NB4 (cell line): ENCODE results near the gene SLFNL1.

Experiments used
- DNase-seq: peaks from one replicate; pipeline ENCODE4 v3.0.0; 2010; ENCODE audit warnings: low read depth
- H3K4me3 ChIP-seq: one replicate; pipeline ENCODE4 v1.5.1; 2011; ENCODE audit warnings: mild to moderate bottlenecking, low read depth, low read length, moderate library complexity
- CTCF ChIP-seq: IDR thresholded peaks from one replicate; pipeline ENCODE4 v1.5.1; 2012; ENCODE audit warnings: low read depth, low read length
- MYC ChIP-seq: IDR thresholded peaks from 2 replicates; pipeline ENCODE4 v1.6.1; 2011; ENCODE audit warnings: low read depth, low read length
- POLR2A ChIP-seq: IDR thresholded peaks from 2 replicates; pipeline ENCODE4 v1.6.1; 2011; ENCODE audit warnings: mild to moderate bottlenecking; ENCODE audit not compliant: insufficient read length; ENCODE audit errors: extremely low read depth
- TF ChIP-seq, protein P1 (sequence below): IDR thresholded peaks from 2 replicates; pipeline ENCODE4 v1.6.1; 2011; ENCODE audit warnings: low read depth, low read length

The SLFNL1 gene

DNA sequence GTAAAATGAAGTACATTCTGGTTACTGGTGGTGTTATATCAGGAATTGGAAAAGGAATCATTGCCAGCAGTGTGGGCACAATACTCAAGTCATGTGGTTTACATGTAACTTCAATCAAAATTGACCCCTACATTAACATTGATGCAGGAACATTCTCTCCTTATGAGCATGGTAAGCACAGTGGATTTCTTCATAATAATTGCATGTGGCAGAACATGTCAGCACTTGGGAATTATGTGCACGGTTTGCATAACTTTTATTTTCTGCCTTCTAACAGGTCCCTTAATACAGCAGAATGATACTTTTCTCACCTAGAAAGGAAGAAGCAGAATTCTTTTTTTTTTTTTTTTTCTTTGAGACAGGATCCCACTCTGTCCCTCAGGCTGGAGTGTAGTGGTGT lies 38.2 kb downstream of the SLFNL1 start:
- H3K4me3 ChIP-seq: no peak overlapping the region
- DNase-seq: no peak
- TF ChIP-seq MYC (no peak), POLR2A (no peak), CTCF (no peak)
- TF ChIP-seq, protein P1, sequence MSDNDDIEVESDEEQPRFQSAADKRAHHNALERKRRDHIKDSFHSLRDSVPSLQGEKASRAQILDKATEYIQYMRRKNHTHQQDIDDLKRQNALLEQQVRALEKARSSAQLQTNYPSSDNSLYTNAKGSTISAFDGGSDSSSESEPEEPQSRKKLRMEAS: no peak

- no peak overlapping the region for H3K4me3 ChIP-seq
- no peak for TF ChIP-seq MYC
- TF ChIP-seq, protein P1: no peak
- TF ChIP-seq POLR2A: no peak
- TF ChIP-seq CTCF: no peak
- DNase-seq: no peak
These were observed 38.8 kb downstream of the SLFNL1 start for GRCh38 chr1:40982721-40983120.

DNA sequence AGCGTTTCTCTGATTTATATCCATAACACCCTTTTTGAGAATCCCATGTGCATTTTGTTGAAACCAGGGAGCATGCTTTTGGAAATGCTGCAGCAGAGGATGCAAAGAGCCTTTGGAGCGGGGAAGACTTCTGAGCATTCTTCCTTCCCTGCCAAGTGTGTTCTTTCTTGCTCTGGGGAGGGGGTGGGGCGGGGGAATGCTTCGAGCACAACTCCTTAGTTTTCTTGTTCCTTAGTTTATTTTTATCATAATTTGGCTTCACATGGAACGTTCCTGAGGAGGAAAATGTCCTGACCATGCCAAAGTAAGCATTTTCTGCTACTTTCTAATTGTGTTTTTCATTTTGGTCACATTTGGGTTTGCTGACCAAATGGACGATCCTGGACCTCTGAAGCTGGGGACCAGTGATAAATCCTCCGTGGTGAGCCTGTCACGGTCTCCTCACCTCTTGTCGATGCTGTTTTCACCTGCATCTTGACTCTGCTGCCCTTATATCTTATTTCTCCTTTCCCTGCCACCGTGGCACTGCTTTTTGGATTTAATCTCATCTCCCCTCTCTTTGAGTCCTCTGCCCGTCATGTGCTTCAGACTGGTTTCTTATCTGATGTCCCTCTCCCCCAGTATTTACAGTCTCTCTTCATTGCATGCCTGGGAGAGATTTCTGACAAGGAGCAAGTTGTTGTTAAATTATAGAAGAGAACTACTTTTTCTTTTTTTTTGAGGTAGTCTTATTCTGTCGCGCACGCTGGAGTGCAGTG lies 39.7 kb downstream of the SLFNL1 start:
- peak overlapping the region; percentile 98 for H3K4me3 ChIP-seq

GRCh38 chr1:40980453-40981121 lies 40.9 kb downstream of the SLFNL1 start:
- DNase-seq: peak; percentile 63
- TF ChIP-seq MYC: no peak
- TF ChIP-seq, protein P1: 0 out of 2 replicates have a peak, but pooled peaks have one; percentile 23
- TF ChIP-seq POLR2A: no peak
- TF ChIP-seq CTCF: no peak

More for the DNA sequence above, 39.7 kb downstream of the SLFNL1 start:
- no peak for TF ChIP-seq POLR2A
- TF ChIP-seq, protein P1: no peak
- no peak for TF ChIP-seq CTCF
- TF ChIP-seq MYC: no peak
- DNase-seq: no peak

GRCh38 chr1:40980068-40980452 lies 41.5 kb downstream of the SLFNL1 start:
- peak overlapping the region; percentile 98 for H3K4me3 ChIP-seq
- DNase-seq: no peak
- no peak; the same call in 1 of the 2 replicates for TF ChIP-seq MYC
- no peak for TF ChIP-seq POLR2A
- no peak for TF ChIP-seq CTCF
- TF ChIP-seq, protein P1: no peak

More at GRCh38 chr1:40980453-40981121, 40.9 kb downstream of the SLFNL1 start:
- H3K4me3 ChIP-seq: peak overlapping the region; percentile 98
